ENCODE data around the gene NANS.
"Not testable (repeated sequence)": the region's sequence is repeated elsewhere in the genome, so short reads cannot be mapped to it uniquely, and the experiment has no call there.

The NANS gene

GRCh38 chr9:98084396-98084795, 27.9 kb downstream of the NANS start:
- no peak for TF ChIP-seq CTCF (IDR thresholded peaks at IDR 0.05; ENCODE audit: insufficient read depth, low read length, poor library complexity, severe bottlenecking)
- H3K36me3 ChIP-seq (ENCODE audit: control insufficient read depth, insufficient read depth, low read length): peaks cover 36% of the 10 kb centered on the region

GRCh38 chr9:98085058-98085457, 28.5 kb downstream of the NANS start:
- DNase-seq (ENCODE audit: extremely low read depth, insufficient read length): no peak
- no peak overlapping the region for H3K4me3 ChIP-seq (replicated peaks; ENCODE audit: low read depth, low read length)
- no peak for TF ChIP-seq CTCF (IDR thresholded peaks at IDR 0.05; ENCODE audit: insufficient read depth, low read length, poor library complexity, severe bottlenecking)
- H3K27me3 ChIP-seq (replicated peaks; ENCODE audit: control insufficient read depth, insufficient read depth, low read length): no peaks in the 10 kb centered on the region
- peaks cover 35% of the 10 kb centered on the region for H3K36me3 ChIP-seq (ENCODE audit: control insufficient read depth, insufficient read depth, low read length)

More at GRCh38 chr9:98084396-98084795, 27.9 kb downstream of the NANS start:
- no peaks in the 10 kb centered on the region for H3K27me3 ChIP-seq (replicated peaks; ENCODE audit: control insufficient read depth, insufficient read depth, low read length)
- no peak for DNase-seq (ENCODE audit: extremely low read depth, insufficient read length)
- no peak overlapping the region for H3K4me3 ChIP-seq (replicated peaks; ENCODE audit: low read depth, low read length)

- Histone ChIP-seq H3K27me3 (replicated peaks; ENCODE audit: control insufficient read depth, insufficient read depth, low read length) (no peaks in the 10 kb centered on the region), H3K4me3 (replicated peaks; ENCODE audit: low read depth, low read length) (no peak overlapping the region), H3K36me3 (ENCODE audit: control insufficient read depth, insufficient read depth, low read length) (peaks cover 34% of the 10 kb centered on the region)
- no peak for TF ChIP-seq CTCF (IDR thresholded peaks at IDR 0.05; ENCODE audit: insufficient read depth, low read length, poor library complexity, severe bottlenecking)
- DNase-seq (ENCODE audit: extremely low read depth, insufficient read length): no peak
Measured at GRCh38 chr9:98085944-98086343, 29.4 kb downstream of the NANS start.

GRCh38 chr9:98086461-98086860, 29.9 kb downstream of the NANS start:
- DNase-seq (ENCODE audit: extremely low read depth, insufficient read length): no peak
- H3K27me3 ChIP-seq (replicated peaks; ENCODE audit: control insufficient read depth, insufficient read depth, low read length): no peaks in the 10 kb centered on the region
- H3K36me3 ChIP-seq (ENCODE audit: control insufficient read depth, insufficient read depth, low read length): peaks cover 29% of the 10 kb centered on the region
- H3K4me3 ChIP-seq (replicated peaks; ENCODE audit: low read depth, low read length): no peak overlapping the region
- TF ChIP-seq CTCF (IDR thresholded peaks at IDR 0.05; ENCODE audit: insufficient read depth, low read length, poor library complexity, severe bottlenecking): no peak

GRCh38 chr9:98087420-98088354, 31.2 kb downstream of the NANS start:
- H3K4me3 ChIP-seq (replicated peaks; ENCODE audit: low read depth, low read length): no peak overlapping the region
- TF ChIP-seq CTCF (IDR thresholded peaks at IDR 0.05; ENCODE audit: insufficient read depth, low read length, poor library complexity, severe bottlenecking): no peak
- peaks cover 22% of the 10 kb centered on the region for H3K36me3 ChIP-seq (ENCODE audit: control insufficient read depth, insufficient read depth, low read length)
- no peaks in the 10 kb centered on the region for H3K27me3 ChIP-seq (replicated peaks; ENCODE audit: control insufficient read depth, insufficient read depth, low read length)
- DNase-seq (ENCODE audit: extremely low read depth, insufficient read length): peak; percentile 77

- H3K27me3 ChIP-seq (replicated peaks; ENCODE audit: control insufficient read depth, insufficient read depth, low read length); H3K4me3 ChIP-seq (replicated peaks; ENCODE audit: low read depth, low read length); DNase-seq (ENCODE audit: extremely low read depth, insufficient read length): not testable (repeated sequence)
- peaks cover 24% of the 10 kb centered on the region for H3K36me3 ChIP-seq (ENCODE audit: control insufficient read depth, insufficient read depth, low read length)
Measured at GRCh38 chr9:98090674-98091073, 34.1 kb downstream of the NANS start.

Data from GM06990 (cell line).